GM12872 (cell line): ENCODE data around the gene CBX7.

Experiments
- CTCF ChIP-seq: IDR thresholded peaks from 3 replicates; pipeline ENCODE4 v1.5.1; 2011; ENCODE audit warnings: low read depth, mild to moderate bottlenecking, low read length, moderate library complexity; ENCODE audit not compliant: insufficient read depth

Gene CBX7

GRCh38 chr22:39122772-39123470 is 29.6 kb downstream of the CBX7 start:
- TF ChIP-seq CTCF: no peak

- TF ChIP-seq CTCF: no peak
Measured at GRCh38 chr22:39120983-39121382, 31.5 kb downstream of the CBX7 start.

- peak; percentile 70 for TF ChIP-seq CTCF
Measured at GRCh38 chr22:39117585-39118191, 34.8 kb downstream of the CBX7 start.

- no peak for TF ChIP-seq CTCF
Measured at GRCh38 chr22:39115977-39116621, 36.4 kb downstream of the CBX7 start.

- TF ChIP-seq CTCF: no peak
Measured at GRCh38 chr22:39115570-39115969, 36.9 kb downstream of the CBX7 start.

GRCh38 chr22:39114112-39114511 is 38.4 kb downstream of the CBX7 start:
- TF ChIP-seq CTCF: no peak

- no peak for TF ChIP-seq CTCF
Measured at GRCh38 chr22:39110631-39111561, 41.6 kb downstream of the CBX7 start.
